Prostate gland (tissue), 2 donors: ENCODE measurements around the gene MED17.

Source experiments
- POLR2A ChIP-seq: fragments of 450-650 bp; IDR thresholded peaks from one replicate; pipeline ENCODE4 v1.6.1; 2016; ENCODE audit warnings: antibody characterized with exemption, mild to moderate bottlenecking
- POLR2AphosphoS5 ChIP-seq: sonication (generic); formaldehyde crosslinking; IDR thresholded peaks from one replicate; pipeline ENCODE4 v1.6.1; 2017; ENCODE audit warnings: antibody characterized with exemption
- TF ChIP-seq, protein P1 (sequence below), 4 experiments: fragments of 200-600 bp in 2 of 4; fragments of 450-650 bp in 2 of 4; sonication (generic) in 2 of 4; IDR thresholded peaks; 1 replicate in 3 of 4; 2 replicates in 1 of 4; pipeline ENCODE4 v1.5.1; 2016 to 2019; ENCODE audit warnings: antibody characterized with exemption in 4 of 4, mild to moderate bottlenecking in 2 of 4, moderate library complexity in 2 of 4

DNA sequence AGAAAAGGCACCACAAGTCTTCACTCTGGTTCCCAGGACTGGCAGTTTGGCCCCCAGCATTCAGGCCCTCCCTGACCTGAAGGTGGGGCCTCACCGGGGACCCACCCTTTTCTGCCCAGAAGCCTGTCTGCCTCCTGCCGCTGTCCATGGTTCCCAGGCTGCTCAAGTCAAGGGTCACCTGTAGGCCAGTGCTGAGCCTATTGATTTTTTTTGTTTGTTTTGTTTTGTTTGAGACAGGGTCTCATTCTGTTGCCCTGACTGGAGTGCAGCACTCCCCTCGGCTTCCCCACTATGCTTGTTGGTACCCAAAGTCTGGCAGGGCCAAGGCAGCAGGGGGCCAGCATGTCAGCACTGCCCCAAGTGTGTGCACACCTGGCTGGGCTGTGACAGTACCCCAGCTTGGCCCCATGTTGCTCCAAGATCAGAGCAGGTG, 11.0 kb upstream of the MED17 start:
- TF ChIP-seq, protein P1, sequence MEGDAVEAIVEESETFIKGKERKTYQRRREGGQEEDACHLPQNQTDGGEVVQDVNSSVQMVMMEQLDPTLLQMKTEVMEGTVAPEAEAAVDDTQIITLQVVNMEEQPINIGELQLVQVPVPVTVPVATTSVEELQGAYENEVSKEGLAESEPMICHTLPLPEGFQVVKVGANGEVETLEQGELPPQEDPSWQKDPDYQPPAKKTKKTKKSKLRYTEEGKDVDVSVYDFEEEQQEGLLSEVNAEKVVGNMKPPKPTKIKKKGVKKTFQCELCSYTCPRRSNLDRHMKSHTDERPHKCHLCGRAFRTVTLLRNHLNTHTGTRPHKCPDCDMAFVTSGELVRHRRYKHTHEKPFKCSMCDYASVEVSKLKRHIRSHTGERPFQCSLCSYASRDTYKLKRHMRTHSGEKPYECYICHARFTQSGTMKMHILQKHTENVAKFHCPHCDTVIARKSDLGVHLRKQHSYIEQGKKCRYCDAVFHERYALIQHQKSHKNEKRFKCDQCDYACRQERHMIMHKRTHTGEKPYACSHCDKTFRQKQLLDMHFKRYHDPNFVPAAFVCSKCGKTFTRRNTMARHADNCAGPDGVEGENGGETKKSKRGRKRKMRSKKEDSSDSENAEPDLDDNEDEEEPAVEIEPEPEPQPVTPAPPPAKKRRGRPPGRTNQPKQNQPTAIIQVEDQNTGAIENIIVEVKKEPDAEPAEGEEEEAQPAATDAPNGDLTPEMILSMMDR (IDR thresholded peaks at IDR 0.05): no peak
- TF ChIP-seq POLR2A (no peak), POLR2AphosphoS5 (no peak)
